ENCODE results near the gene PPARGC1A. TPM values are rescaled to one million over a fixed set of nuclear protein-coding genes. Genes with fewer than 3 reads are reported as not detected.

PPARGC1A gene
- total RNA-seq, 1 donor from 2014 or later: 2.2 TPM

DNA sequence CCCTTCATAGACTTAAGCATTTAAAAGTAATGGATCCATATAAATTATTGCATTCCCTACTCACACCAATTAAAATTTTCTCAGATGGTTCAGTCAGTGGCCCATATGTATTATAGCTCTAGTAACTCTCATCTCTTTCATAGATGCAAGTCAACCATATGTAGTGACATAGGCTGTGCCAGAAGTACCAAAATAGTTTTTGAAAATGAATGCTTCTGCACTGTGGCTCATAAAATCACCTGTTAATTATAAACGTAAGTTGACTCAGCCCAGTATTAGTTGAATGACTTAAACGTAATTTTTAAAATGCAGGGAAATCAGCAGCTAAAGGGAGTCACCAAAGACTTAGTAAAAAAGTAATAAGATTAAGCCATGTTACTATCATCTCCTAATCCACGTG lies 143.8 kb downstream of the PPARGC1A start:
- Mint-ChIP-seq H3K4me1 (ENCODE audit: low read depth) (no peaks in the 10 kb centered on the region), H3K27me3 (ENCODE audit: low read depth) (no peaks in the 10 kb centered on the region), H3K36me3 (ENCODE audit: low read depth) (no peaks in the 10 kb centered on the region)

DNA sequence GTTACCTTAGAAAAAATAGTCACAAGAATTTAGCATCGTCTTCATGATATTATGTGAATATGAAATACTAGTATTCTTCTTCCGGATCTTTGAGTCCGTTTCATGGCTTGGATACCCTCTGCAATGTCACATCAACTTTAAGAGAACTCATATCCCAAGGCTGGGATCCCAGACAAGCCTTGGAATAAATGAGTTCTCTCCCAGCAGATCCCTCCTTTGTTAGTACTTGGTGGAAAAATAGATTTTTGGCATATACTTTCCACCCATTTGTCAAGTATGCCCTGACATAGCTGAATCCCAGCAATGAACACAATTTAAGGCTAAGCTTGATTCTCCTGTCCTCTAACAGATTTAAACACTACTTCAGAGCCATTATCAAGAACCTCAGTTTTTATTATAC lies 144.5 kb downstream of the PPARGC1A start:
- Mint-ChIP-seq H3K27ac (ENCODE audit: unreplicated experiment) (no peak overlapping the region), H3K4me1 (ENCODE audit: low read depth) (no peaks in the 10 kb centered on the region), H3K9me3 (ENCODE audit: low read depth) (peaks cover 6% of the 10 kb centered on the region), H3K36me3 (ENCODE audit: low read depth) (no peaks in the 10 kb centered on the region), H3K27me3 (ENCODE audit: low read depth) (no peaks in the 10 kb centered on the region), H3K4me3 (ENCODE audit: unreplicated experiment) (no peak overlapping the region)
- DNase-seq (ENCODE audit: low spot score): no peak
- TF ChIP-seq, protein P1, sequence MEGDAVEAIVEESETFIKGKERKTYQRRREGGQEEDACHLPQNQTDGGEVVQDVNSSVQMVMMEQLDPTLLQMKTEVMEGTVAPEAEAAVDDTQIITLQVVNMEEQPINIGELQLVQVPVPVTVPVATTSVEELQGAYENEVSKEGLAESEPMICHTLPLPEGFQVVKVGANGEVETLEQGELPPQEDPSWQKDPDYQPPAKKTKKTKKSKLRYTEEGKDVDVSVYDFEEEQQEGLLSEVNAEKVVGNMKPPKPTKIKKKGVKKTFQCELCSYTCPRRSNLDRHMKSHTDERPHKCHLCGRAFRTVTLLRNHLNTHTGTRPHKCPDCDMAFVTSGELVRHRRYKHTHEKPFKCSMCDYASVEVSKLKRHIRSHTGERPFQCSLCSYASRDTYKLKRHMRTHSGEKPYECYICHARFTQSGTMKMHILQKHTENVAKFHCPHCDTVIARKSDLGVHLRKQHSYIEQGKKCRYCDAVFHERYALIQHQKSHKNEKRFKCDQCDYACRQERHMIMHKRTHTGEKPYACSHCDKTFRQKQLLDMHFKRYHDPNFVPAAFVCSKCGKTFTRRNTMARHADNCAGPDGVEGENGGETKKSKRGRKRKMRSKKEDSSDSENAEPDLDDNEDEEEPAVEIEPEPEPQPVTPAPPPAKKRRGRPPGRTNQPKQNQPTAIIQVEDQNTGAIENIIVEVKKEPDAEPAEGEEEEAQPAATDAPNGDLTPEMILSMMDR (IDR thresholded peaks at IDR 0.05): no peak

More for the DNA sequence above, 143.8 kb downstream of the PPARGC1A start:
- H3K9me3 Mint-ChIP-seq (ENCODE audit: low read depth): peaks cover 6% of the 10 kb centered on the region
- TF ChIP-seq, protein P1 (IDR thresholded peaks at IDR 0.05): no peak
- H3K27ac Mint-ChIP-seq (ENCODE audit: unreplicated experiment): no peak overlapping the region
- H3K4me3 Mint-ChIP-seq (ENCODE audit: unreplicated experiment): no peak overlapping the region
- DNase-seq (ENCODE audit: low spot score): no peak
